Activated CD4-positive, alpha-beta T cell treated with anti-CD3 and anti-CD28 coated beads, Interleukin-10, Interleukin-2, amounts not matched to agents 100 ng/mL and 50 ng/mL, durations not matched to agents 16 hours and 8 hours (primary cell): ENCODE measurements around the gene BSG.

ENCODE experiments used
- DNase-seq: peaks from one replicate; pipeline ENCODE4 v3.0.0-alpha.2; 2020

The BSG gene

GRCh38 chr19:572140-572742 is at the start of gene BSG:
Gene BSG (plus strand): TSS chr19:572596. CDS start chr19:572635, 39 bp downstream.
- DNase-seq = peak; percentile 99

- DNase-seq = no peak
These were observed 49.7 kb upstream of the BSG start for GRCh38 chr19:522726-523125.

GRCh38 chr19:524062-524674 is 48.2 kb upstream of the BSG start:
- DNase-seq = no peak

- DNase-seq = no peak
These were observed 47.4 kb upstream of the BSG start for GRCh38 chr19:525029-525428.

- DNase-seq = no peak
These were observed 46.5 kb upstream of the BSG start for GRCh38 chr19:525857-526419.

- DNase-seq = no peak
These were observed 42.0 kb upstream of the BSG start for GRCh38 chr19:530134-531008.

- peak; percentile 94 for DNase-seq
These were observed 41.2 kb upstream of the BSG start for GRCh38 chr19:531009-531752.

GRCh38 chr19:531753-532560 is 40.4 kb upstream of the BSG start, which contains the start of gene CDC34:
Gene CDC34 (plus strand): TSS chr19:531760. CDS start chr19:531932, 172 bp downstream.
- DNase-seq = no peak

GRCh38 chr19:532561-533363 is 39.6 kb upstream of the BSG start:
- DNase-seq = peak; percentile 55

- no peak for DNase-seq
These were observed 38.9 kb upstream of the BSG start for GRCh38 chr19:533364-534058.

- no peak for DNase-seq
These were observed 38.3 kb upstream of the BSG start for GRCh38 chr19:534088-534487.

GRCh38 chr19:535017-535835 is 37.2 kb upstream of the BSG start:
- no peak for DNase-seq

GRCh38 chr19:536031-536880 is 36.1 kb upstream of the BSG start:
- DNase-seq = no peak

- no peak for DNase-seq
These were observed 35.5 kb upstream of the BSG start for GRCh38 chr19:536881-537404.

GRCh38 chr19:538641-539428 is 33.6 kb upstream of the BSG start:
- no peak for DNase-seq

- no peak for DNase-seq
These were observed 32.9 kb upstream of the BSG start for GRCh38 chr19:539429-540030.
